ENCODE measurements around the gene HMGN4. TPM values are rescaled to one million over a fixed set of nuclear protein-coding genes. Genes with fewer than 3 reads are reported as not detected.

The HMGN4 gene
- total and polyA plus RNA-seq, 9 of the 15 experiments (the other 6 are each of a cell fraction or from before 2014, with no cell fraction given) = 35.4 to 134 (median 94.1) TPM

DNA sequence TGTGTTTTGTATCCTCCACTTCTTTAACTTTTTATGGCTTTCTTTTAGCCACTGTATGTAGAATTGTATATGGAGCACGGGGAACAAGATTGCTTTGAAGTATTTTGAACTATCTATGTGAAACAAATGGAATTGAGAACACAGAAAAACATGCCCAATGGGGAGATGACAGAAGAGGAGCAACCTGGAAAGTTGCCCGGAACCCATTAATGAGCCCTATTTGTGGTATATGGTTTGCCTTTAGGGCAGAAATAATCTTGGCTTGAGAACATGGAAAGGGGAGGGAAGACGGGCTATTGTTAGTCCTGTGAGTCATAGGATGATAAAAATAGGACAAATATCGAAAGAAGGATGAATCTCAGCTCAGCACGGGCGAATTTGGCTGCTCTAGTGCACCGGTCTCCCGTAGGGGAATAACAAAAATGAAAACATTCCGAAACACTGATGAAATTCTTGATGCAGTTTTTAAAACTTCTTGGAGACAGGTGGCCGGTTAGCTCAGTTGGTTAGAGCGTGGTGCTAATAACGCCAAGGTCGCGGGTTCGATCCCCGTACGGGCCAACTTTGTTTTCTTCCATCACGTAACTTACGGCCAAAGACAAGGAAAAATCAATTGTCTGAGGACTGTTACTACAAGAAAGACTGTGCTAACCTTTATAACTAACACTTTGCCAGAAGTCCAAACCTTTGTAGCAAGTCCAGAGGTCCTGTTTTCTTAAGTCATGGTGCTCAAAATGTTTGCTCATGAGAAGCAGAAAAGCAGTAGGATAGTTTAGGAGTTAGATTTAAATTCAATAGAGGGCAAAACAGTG lies 15.7 kb downstream of the HMGN4 start (continued):
- TF ChIP-seq, protein P1, sequence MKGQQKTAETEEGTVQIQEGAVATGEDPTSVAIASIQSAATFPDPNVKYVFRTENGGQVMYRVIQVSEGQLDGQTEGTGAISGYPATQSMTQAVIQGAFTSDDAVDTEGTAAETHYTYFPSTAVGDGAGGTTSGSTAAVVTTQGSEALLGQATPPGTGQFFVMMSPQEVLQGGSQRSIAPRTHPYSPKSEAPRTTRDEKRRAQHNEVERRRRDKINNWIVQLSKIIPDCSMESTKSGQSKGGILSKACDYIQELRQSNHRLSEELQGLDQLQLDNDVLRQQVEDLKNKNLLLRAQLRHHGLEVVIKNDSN (CRISPR knock-in tag; IDR thresholded peaks at IDR 0.05) = no peak
- TF ChIP-seq RUNX1 (IDR thresholded peaks at IDR 0.05; ENCODE audit: low read depth) (no peak), ZNF239 (CRISPR knock-in tag; IDR thresholded peaks at IDR 0.05) (no peak), SIRT6 (IDR thresholded peaks at IDR 0.05; ENCODE audit: low read depth, low read length) (no peak), WHSC1 (IDR thresholded peaks at IDR 0.05; ENCODE audit: low read length) (no peak), TBL1XR1 (IDR thresholded peaks at IDR 0.05; ENCODE audit: low read length in 2 of 2) (peak in 1 of 2 experiments; percentile 97; a peak in 3 of 4 replicates), SRF (CRISPR knock-in tag; IDR thresholded peaks at IDR 0.05) (no peak; a peak in 1 of 4 replicates), CBX1 (IDR thresholded peaks at IDR 0.05; ENCODE audit: low read depth) (no peak), POLR2G (IDR thresholded peaks at IDR 0.05; ENCODE audit: low read depth, low read length) (no peak), RCOR1 (IDR thresholded peaks at IDR 0.05; ENCODE audit: borderline replicate concordance in 1 of 2, low read depth in 2 of 2, low read length in 2 of 2) (peak in 1 of 2 experiments; percentile 87; a peak in 2 of 4 replicates), CBFA2T2 (conservative IDR thresholded peaks at IDR 0.05) (no peak), TRIM24 (IDR thresholded peaks at IDR 0.05) (no peak), STAT5A (IDR thresholded peaks at IDR 0.05; ENCODE audit: borderline replicate concordance, low read length) (peak; percentile 39), ILF3 (IDR thresholded peaks at IDR 0.05; ENCODE audit: borderline replicate concordance) (no peak), ZNF41 (CRISPR knock-in tag; conservative IDR thresholded peaks at IDR 0.05) (peak; percentile 54; the same call in 1 of the 2 replicates)
- TF ChIP-seq, protein P2, sequence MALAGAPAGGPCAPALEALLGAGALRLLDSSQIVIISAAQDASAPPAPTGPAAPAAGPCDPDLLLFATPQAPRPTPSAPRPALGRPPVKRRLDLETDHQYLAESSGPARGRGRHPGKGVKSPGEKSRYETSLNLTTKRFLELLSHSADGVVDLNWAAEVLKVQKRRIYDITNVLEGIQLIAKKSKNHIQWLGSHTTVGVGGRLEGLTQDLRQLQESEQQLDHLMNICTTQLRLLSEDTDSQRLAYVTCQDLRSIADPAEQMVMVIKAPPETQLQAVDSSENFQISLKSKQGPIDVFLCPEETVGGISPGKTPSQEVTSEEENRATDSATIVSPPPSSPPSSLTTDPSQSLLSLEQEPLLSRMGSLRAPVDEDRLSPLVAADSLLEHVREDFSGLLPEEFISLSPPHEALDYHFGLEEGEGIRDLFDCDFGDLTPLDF (CRISPR knock-in tag; IDR thresholded peaks at IDR 0.05) = no peak
- TF ChIP-seq, protein P3, sequence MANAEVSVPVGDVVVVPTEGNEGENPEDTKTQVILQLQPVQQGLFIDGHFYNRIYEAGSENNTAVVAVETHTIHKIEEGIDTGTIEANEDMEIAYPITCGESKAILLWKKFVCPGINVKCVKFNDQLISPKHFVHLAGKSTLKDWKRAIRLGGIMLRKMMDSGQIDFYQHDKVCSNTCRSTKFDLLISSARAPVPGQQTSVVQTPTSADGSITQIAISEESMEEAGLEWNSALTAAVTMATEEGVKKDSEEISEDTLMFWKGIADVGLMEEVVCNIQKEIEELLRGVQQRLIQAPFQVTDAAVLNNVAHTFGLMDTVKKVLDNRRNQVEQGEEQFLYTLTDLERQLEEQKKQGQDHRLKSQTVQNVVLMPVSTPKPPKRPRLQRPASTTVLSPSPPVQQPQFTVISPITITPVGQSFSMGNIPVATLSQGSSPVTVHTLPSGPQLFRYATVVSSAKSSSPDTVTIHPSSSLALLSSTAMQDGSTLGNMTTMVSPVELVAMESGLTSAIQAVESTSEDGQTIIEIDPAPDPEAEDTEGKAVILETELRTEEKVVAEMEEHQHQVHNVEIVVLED (CRISPR knock-in tag; IDR thresholded peaks at IDR 0.05) = no peak
- TF ChIP-seq, protein P4, sequence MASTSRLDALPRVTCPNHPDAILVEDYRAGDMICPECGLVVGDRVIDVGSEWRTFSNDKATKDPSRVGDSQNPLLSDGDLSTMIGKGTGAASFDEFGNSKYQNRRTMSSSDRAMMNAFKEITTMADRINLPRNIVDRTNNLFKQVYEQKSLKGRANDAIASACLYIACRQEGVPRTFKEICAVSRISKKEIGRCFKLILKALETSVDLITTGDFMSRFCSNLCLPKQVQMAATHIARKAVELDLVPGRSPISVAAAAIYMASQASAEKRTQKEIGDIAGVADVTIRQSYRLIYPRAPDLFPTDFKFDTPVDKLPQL (IDR thresholded peaks at IDR 0.05; ENCODE audit: extremely low read depth, insufficient read length) = no peak
- TF ChIP-seq, protein P5, sequence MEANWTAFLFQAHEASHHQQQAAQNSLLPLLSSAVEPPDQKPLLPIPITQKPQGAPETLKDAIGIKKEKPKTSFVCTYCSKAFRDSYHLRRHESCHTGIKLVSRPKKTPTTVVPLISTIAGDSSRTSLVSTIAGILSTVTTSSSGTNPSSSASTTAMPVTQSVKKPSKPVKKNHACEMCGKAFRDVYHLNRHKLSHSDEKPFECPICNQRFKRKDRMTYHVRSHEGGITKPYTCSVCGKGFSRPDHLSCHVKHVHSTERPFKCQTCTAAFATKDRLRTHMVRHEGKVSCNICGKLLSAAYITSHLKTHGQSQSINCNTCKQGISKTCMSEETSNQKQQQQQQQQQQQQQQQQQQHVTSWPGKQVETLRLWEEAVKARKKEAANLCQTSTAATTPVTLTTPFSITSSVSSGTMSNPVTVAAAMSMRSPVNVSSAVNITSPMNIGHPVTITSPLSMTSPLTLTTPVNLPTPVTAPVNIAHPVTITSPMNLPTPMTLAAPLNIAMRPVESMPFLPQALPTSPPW (CRISPR knock-in tag; IDR thresholded peaks at IDR 0.05) = peak; percentile 5; the same call in 1 of the 2 replicates

Data from K562 (cell line).